ENCODE measurements around the gene CAPN14.

DNA sequence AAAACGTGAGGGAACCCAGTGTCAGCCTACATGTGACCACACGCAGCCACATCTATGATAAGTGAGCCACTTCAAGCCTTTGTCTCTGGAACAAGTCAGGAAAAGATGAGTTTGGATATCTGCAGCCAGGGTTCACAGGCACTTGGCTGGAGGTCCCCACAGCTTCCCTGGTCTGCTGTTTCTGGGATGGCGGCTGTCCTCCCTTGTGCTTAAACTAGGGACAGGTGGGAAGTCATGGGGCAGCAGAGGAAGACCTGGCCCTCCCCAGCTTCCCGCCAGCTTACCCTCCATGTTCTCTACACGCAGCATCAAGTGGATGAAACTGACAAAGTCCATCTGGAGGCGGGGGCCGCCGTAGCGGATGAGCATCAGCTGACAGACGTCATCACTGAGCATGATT lies 40.6 kb downstream of the CAPN14 start:
- TF ChIP-seq, protein P1, sequence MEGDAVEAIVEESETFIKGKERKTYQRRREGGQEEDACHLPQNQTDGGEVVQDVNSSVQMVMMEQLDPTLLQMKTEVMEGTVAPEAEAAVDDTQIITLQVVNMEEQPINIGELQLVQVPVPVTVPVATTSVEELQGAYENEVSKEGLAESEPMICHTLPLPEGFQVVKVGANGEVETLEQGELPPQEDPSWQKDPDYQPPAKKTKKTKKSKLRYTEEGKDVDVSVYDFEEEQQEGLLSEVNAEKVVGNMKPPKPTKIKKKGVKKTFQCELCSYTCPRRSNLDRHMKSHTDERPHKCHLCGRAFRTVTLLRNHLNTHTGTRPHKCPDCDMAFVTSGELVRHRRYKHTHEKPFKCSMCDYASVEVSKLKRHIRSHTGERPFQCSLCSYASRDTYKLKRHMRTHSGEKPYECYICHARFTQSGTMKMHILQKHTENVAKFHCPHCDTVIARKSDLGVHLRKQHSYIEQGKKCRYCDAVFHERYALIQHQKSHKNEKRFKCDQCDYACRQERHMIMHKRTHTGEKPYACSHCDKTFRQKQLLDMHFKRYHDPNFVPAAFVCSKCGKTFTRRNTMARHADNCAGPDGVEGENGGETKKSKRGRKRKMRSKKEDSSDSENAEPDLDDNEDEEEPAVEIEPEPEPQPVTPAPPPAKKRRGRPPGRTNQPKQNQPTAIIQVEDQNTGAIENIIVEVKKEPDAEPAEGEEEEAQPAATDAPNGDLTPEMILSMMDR (IDR thresholded peaks at IDR 0.05), result no peak
- TF ChIP-seq, protein P2, sequence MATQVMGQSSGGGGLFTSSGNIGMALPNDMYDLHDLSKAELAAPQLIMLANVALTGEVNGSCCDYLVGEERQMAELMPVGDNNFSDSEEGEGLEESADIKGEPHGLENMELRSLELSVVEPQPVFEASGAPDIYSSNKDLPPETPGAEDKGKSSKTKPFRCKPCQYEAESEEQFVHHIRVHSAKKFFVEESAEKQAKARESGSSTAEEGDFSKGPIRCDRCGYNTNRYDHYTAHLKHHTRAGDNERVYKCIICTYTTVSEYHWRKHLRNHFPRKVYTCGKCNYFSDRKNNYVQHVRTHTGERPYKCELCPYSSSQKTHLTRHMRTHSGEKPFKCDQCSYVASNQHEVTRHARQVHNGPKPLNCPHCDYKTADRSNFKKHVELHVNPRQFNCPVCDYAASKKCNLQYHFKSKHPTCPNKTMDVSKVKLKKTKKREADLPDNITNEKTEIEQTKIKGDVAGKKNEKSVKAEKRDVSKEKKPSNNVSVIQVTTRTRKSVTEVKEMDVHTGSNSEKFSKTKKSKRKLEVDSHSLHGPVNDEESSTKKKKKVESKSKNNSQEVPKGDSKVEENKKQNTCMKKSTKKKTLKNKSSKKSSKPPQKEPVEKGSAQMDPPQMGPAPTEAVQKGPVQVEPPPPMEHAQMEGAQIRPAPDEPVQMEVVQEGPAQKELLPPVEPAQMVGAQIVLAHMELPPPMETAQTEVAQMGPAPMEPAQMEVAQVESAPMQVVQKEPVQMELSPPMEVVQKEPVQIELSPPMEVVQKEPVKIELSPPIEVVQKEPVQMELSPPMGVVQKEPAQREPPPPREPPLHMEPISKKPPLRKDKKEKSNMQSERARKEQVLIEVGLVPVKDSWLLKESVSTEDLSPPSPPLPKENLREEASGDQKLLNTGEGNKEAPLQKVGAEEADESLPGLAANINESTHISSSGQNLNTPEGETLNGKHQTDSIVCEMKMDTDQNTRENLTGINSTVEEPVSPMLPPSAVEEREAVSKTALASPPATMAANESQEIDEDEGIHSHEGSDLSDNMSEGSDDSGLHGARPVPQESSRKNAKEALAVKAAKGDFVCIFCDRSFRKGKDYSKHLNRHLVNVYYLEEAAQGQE (IDR thresholded peaks at IDR 0.05; ENCODE audit: low read depth, low read length), result no peak
- TF ChIP-seq GATA2 (CRISPR knock-in tag; IDR thresholded peaks at IDR 0.05), result no peak
